Lower lobe of right lung (tissue), 2 donors: Measurements from ENCODE around the gene HLA-A. TPM values are rescaled to one million over a fixed set of nuclear protein-coding genes. Genes with fewer than 3 reads are reported as not detected.

Source experiments
- ATAC-seq, 2 donors: fragments of 200-7000 bp; cut with Tn5 transposase; one replicate each; pipeline ENCODE4 v1.9.1; 2020 to 2022; ENCODE audit warnings: mild to moderate bottlenecking in 2 of 2, moderate library complexity in 2 of 2
- DNase-seq: peaks from one replicate; pipeline ENCODE4 v3.0.0-alpha.2; 2020
- H3K27ac ChIP-seq: fragments of 200-600 bp; one replicate; pipeline ENCODE4 v1.8.0; 2022
- H3K27me3 ChIP-seq: fragments of 200-600 bp; one replicate; pipeline ENCODE4 v1.8.0; 2022; ENCODE audit warnings: low read depth
- H3K36me3 ChIP-seq: fragments of 200-600 bp; one replicate; pipeline ENCODE4 v1.8.0; 2022; ENCODE audit warnings: mild to moderate bottlenecking
- H3K4me1 ChIP-seq: fragments of 200-600 bp; one replicate; pipeline ENCODE4 v1.8.0; 2022
- H3K4me3 ChIP-seq: fragments of 200-600 bp; one replicate; pipeline ENCODE4 v1.8.0; 2022; ENCODE audit warnings: mild to moderate bottlenecking
- H3K9me3 ChIP-seq: fragments of 200-600 bp; one replicate; pipeline ENCODE4 v1.8.0; 2022
- intact Hi-C: fragments of 100-400 bp; cut with DNase I; formaldehyde crosslinking; loops from one replicate; pipeline ENCODE4 v1.11.0; 2022
- total RNA-seq: library from RNA; stranded (reverse); fragmentation: NEBNext Ultra II Directional; extraction: Animal tissue kit (Norgen Biotek cat#: 25700); gene quantifications from one replicate; pipeline ENCODE4 v1.2.1, GENCODE V29; 2021
- TF ChIP-seq, protein P1 (sequence below): fragments of 200-600 bp; IDR thresholded peaks from one replicate; pipeline ENCODE4 v1.8.0; 2022; ENCODE audit warnings: antibody characterized with exemption, mild to moderate bottlenecking
- donor health status: DM: no; HTN: yes; CAD: no; lungs with severe emphysema.

Gene HLA-A
- total RNA-seq, 1 donor from 2014 or later: 1,064 TPM

DNA sequence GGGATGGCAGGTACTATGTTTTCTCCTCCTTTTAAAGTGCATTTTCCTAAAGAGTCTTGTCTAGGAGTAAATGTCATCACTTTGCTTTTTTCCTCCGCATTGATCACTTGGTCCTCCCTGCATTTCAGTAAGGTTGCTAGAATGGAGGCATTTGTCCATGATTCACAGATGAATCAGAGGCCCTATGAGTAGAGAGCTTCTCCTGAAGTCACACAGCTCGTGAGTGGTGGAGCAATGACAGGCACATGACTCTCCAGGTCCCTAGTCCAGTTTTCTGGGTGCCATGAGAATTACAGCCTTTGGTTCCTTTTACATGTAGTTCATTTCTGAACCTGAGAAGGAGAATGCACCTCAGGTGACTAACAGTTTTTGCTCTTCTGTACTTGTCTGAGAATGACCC, 50.5 kb downstream of the HLA-A start:
- Histone ChIP-seq H3K4me1 (no peaks in the 10 kb centered on the region), H3K9me3 (no peaks in the 10 kb centered on the region), H3K36me3 (no peaks in the 10 kb centered on the region), H3K27ac (no peak overlapping the region), H3K27me3 (no peaks in the 10 kb centered on the region), H3K4me3 (no peak overlapping the region)
- no peak for DNase-seq
- TF ChIP-seq, protein P1, sequence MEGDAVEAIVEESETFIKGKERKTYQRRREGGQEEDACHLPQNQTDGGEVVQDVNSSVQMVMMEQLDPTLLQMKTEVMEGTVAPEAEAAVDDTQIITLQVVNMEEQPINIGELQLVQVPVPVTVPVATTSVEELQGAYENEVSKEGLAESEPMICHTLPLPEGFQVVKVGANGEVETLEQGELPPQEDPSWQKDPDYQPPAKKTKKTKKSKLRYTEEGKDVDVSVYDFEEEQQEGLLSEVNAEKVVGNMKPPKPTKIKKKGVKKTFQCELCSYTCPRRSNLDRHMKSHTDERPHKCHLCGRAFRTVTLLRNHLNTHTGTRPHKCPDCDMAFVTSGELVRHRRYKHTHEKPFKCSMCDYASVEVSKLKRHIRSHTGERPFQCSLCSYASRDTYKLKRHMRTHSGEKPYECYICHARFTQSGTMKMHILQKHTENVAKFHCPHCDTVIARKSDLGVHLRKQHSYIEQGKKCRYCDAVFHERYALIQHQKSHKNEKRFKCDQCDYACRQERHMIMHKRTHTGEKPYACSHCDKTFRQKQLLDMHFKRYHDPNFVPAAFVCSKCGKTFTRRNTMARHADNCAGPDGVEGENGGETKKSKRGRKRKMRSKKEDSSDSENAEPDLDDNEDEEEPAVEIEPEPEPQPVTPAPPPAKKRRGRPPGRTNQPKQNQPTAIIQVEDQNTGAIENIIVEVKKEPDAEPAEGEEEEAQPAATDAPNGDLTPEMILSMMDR: no peak
- intact Hi-C loops: no loop called here
- ATAC-seq: no peak

DNA sequence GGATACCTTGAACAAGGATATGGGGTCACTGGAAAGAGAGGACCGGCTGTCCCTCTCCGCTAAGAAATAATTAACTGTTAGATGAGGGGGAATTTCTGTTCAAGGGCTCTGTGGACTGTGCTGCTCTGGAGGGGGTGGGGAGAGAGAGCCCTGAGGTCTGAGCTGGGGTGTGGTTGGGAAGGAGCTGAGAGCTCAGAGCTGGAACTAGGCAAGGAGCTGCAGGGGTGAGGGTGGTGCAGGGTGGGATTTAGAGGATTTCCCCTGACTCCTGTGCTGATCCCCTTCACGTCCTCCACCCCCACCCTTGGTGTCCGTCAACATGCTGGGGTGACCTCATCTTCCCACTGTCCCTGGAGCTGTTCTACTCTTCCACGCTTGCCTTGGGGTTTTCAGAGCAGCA, 52.5 kb downstream of the HLA-A start:
- no peak overlapping the region for H3K27ac ChIP-seq
- no peaks in the 10 kb centered on the region for H3K9me3 ChIP-seq
- H3K4me3 ChIP-seq: no peak overlapping the region
- intact Hi-C loops: no loop called here
- TF ChIP-seq, protein P1: no peak
- peaks cover 4% of the 10 kb centered on the region for H3K27me3 ChIP-seq
- no peaks in the 10 kb centered on the region for H3K4me1 ChIP-seq
- no peaks in the 10 kb centered on the region for H3K36me3 ChIP-seq
- ATAC-seq: no peak
- DNase-seq: no peak

GRCh38 chr6:29995340-29995777, 53.0 kb downstream of the HLA-A start:
- ATAC-seq (peak; percentile 21 to 49), DNase-seq (no peak)
- intact Hi-C loops: no loop called here
- H3K36me3 ChIP-seq: no peaks in the 10 kb centered on the region
- H3K4me3 ChIP-seq: no peak overlapping the region
- no peak overlapping the region for H3K27ac ChIP-seq
- TF ChIP-seq, protein P1: no peak
- no peaks in the 10 kb centered on the region for H3K4me1 ChIP-seq
- peaks cover 4% of the 10 kb centered on the region for H3K27me3 ChIP-seq
- no peaks in the 10 kb centered on the region for H3K9me3 ChIP-seq

Other genes starting within 250 kb of the HLA-A start
- gene HLA-F, start 219.1 kb upstream of the HLA-A start, total RNA-seq: 176 TPM
- 1.8 TPM for gene HLA-G, start 114.7 kb upstream of the HLA-A start, total RNA-seq
- gene POLR1H, start 118.7 kb downstream of the HLA-A start, total RNA-seq: 22.4 TPM
- gene PPP1R11, start 124.7 kb downstream of the HLA-A start, total RNA-seq: 65.7 TPM
- gene RNF39, start 133.2 kb downstream of the HLA-A start, total RNA-seq: 2.5 TPM
- gene TRIM31, start 170.6 kb downstream of the HLA-A start, total RNA-seq: 0.62 TPM
- gene TRIM40, start 193.6 kb downstream of the HLA-A start, total RNA-seq: not detected
- not detected for gene TRIM10, start 218.7 kb downstream of the HLA-A start, total RNA-seq
- not detected for gene TRIM15, start 221.0 kb downstream of the HLA-A start, total RNA-seq